GM19452 (cell line): ENCODE measurements around the gene DUS1L.
A peak's percentile ranks its signal among the peaks of the same experiment; 100 is the strongest.

Source experiments
- ATAC-seq: cut with Tn5 transposase; IDR thresholded peaks from one replicate; pipeline ENCODE4 v1.9.1; 2021; ENCODE audit not compliant: unreplicated experiment

Gene DUS1L

GRCh38 chr17:82065638-82066303 is at the start of gene DUS1L:
TSS of gene DUS1L (minus strand) at chr17:82065804. CDS start at chr17:82065059, 745 bp downstream.
- peak; percentile 65 for ATAC-seq

GRCh38 chr17:82114872-82115271 is 49.3 kb upstream of the DUS1L start:
- ATAC-seq, result no peak

GRCh38 chr17:82114447-82114846 is 48.8 kb upstream of the DUS1L start:
- no peak for ATAC-seq

- no peak for ATAC-seq
These were observed 48.3 kb upstream of the DUS1L start for GRCh38 chr17:82113941-82114340.

GRCh38 chr17:82113422-82113821 is 47.8 kb upstream of the DUS1L start:
- ATAC-seq, result no peak

GRCh38 chr17:82112914-82113311 is 47.3 kb upstream of the DUS1L start:
- ATAC-seq, result no peak

GRCh38 chr17:82112181-82112913 is 46.7 kb upstream of the DUS1L start:
- no peak for ATAC-seq

- ATAC-seq, result no peak
These were observed 44.7 kb upstream of the DUS1L start for GRCh38 chr17:82110298-82110697.

- ATAC-seq, result no peak
These were observed 43.4 kb upstream of the DUS1L start for GRCh38 chr17:82108961-82109475.

- ATAC-seq, result no peak
These were observed 42.9 kb upstream of the DUS1L start for GRCh38 chr17:82108496-82108945.

- no peak for ATAC-seq
These were observed 42.4 kb upstream of the DUS1L start for GRCh38 chr17:82108038-82108437.

- no peak for ATAC-seq
These were observed 41.8 kb upstream of the DUS1L start for GRCh38 chr17:82107341-82107860.

GRCh38 chr17:82106688-82107305 is 41.2 kb upstream of the DUS1L start:
- no peak for ATAC-seq

- peak; percentile 83 for ATAC-seq
These were observed 40.5 kb upstream of the DUS1L start for GRCh38 chr17:82105882-82106687.

GRCh38 chr17:82105417-82105881 is 39.8 kb upstream of the DUS1L start:
- ATAC-seq, result no peak

GRCh38 chr17:82104797-82105416 is 39.3 kb upstream of the DUS1L start:
- no peak for ATAC-seq

- ATAC-seq, result no peak
These were observed 38.2 kb upstream of the DUS1L start for GRCh38 chr17:82103553-82104451.

GRCh38 chr17:82101767-82102679 is 36.4 kb upstream of the DUS1L start:
- ATAC-seq, result no peak
